K562 (cell line): ENCODE measurements around the gene EPDR1.

Source experiments
- DEAF1 ChIP-seq: fragments of 450-650 bp; formaldehyde crosslinking; IDR thresholded peaks from 2 replicates; pipeline ENCODE4 v1.4.0; 2020; ENCODE audit warnings: mild to moderate bottlenecking, moderate library complexity
- ZNF274 ChIP-seq: IDR thresholded peaks from 2 replicates; pipeline ENCODE4 v1.6.1; 2011; ENCODE audit warnings: low read depth, mild to moderate bottlenecking, low read length, moderate library complexity, borderline replicate concordance

DNA sequence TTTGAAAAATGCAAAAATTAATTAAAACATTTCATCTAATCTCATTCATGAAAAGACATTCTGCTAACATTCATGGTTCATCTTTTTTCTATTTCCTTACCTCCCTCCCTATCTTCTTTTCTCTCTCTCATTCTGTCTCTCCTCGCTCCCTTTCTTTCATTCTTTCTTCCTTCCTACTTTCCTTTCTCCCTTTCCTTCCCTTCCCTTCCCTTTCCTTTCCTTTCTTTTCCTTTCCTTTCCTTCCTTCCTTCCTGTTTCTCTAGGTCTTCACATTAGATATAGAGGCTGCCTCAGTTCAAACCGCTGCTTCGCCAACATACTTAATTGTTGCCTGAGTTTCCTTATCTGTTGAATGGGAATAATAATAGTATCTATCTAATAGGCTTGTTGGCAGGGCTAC, 25.8 kb upstream of the EPDR1 start:
- TF ChIP-seq ZNF274 (no peak), DEAF1 (no peak)
